HepG2 (cell line): Measurements from ENCODE around the gene ITIH2. TPM values are rescaled to one million over a fixed set of nuclear protein-coding genes. Genes with fewer than 3 reads are reported as not detected.

Source experiments
- AGO2 ChIP-seq: fragments of 200-400 bp; formaldehyde crosslinking; optimal IDR thresholded peaks from 2 replicates; pipeline ENCODE3; 2017; ENCODE audit warnings: mild to moderate bottlenecking, low read depth, low read length, moderate library complexity
- ARID2 ChIP-seq: sonication (generic); formaldehyde crosslinking; IDR thresholded peaks from 2 replicates; pipeline ENCODE4 v1.8.1; 2022; ENCODE audit warnings: mild to moderate bottlenecking, missing genetic modification reagents, borderline replicate concordance
- ARID4A ChIP-seq: sonication (generic); formaldehyde crosslinking; IDR thresholded peaks from 2 replicates; pipeline ENCODE4 v1.5.0; 2020; ENCODE audit warnings: mild to moderate bottlenecking, missing genetic modification reagents, borderline replicate concordance
- ELF3 ChIP-seq: IDR thresholded peaks from 2 replicates; pipeline ENCODE4 v1.6.1; 2016; ENCODE audit warnings: missing genetic modification reagents, missing compliant biosample characterization
- ELF4 ChIP-seq: sonication (generic); formaldehyde crosslinking; IDR thresholded peaks from 2 replicates; pipeline ENCODE4 v1.5.0; 2020; ENCODE audit warnings: missing genetic modification reagents, mild to moderate bottlenecking, moderate library complexity, borderline replicate concordance
- GATAD2A ChIP-seq: IDR thresholded peaks from 2 replicates; pipeline ENCODE4 v1.6.1; 2016
- HNF4A ChIP-seq: sonication (generic); formaldehyde crosslinking; IDR thresholded peaks from 2 replicates; pipeline ENCODE4 v1.4.0; 2020; ENCODE audit warnings: missing genetic modification reagents
- HNF4G ChIP-seq, 2 experiments: sonication (generic) in 1 of 2; formaldehyde crosslinking in 1 of 2; IDR thresholded peaks; 2 replicates each; pipeline versions ENCODE4 v1.4.0 to v1.6.1; 2011 to 2020; ENCODE audit warnings: borderline replicate concordance in 2 of 2, low read depth in 2 of 2, mild to moderate bottlenecking in 2 of 2, low read length in 1 of 2, missing genetic modification reagents in 1 of 2, moderate library complexity in 1 of 2
- KAT7 ChIP-seq: IDR thresholded peaks from 2 replicates; pipeline ENCODE4 v1.6.1; 2018; ENCODE audit warnings: borderline replicate concordance, missing compliant biosample characterization
- MBD4 ChIP-seq: IDR thresholded peaks from 2 replicates; pipeline ENCODE4 v1.6.1; 2012; ENCODE audit warnings: low read length, inconsistent platforms, borderline replicate concordance
- MXD1 ChIP-seq: sonication (generic); formaldehyde crosslinking; IDR thresholded peaks from 2 replicates; pipeline ENCODE4 v1.4.0; 2020; ENCODE audit warnings: mild to moderate bottlenecking, missing genetic modification reagents
- PATZ1 ChIP-seq: sonication (generic); formaldehyde crosslinking; IDR thresholded peaks from 2 replicates; pipeline ENCODE4 v1.4.0; 2020; ENCODE audit warnings: missing genetic modification reagents
- PAX8 ChIP-seq: sonication (generic); formaldehyde crosslinking; IDR thresholded peaks from 2 replicates; pipeline ENCODE4 v1.8.0; 2022; ENCODE audit warnings: mild to moderate bottlenecking, missing genetic modification reagents, borderline replicate concordance
- POLR2G ChIP-seq: fragments of 200-400 bp; formaldehyde crosslinking; IDR thresholded peaks from 2 replicates; pipeline ENCODE4 v1.6.1; 2018; ENCODE audit warnings: mild to moderate bottlenecking, low read depth, low read length, moderate library complexity
- RAD21 ChIP-seq: fragments of 450-650 bp; formaldehyde crosslinking; IDR thresholded peaks from 2 replicates; pipeline ENCODE4 v1.5.0; 2020; ENCODE audit warnings: mild to moderate bottlenecking
- TCF7 ChIP-seq: sonication (generic); IDR thresholded peaks from 2 replicates; pipeline ENCODE4 v1.6.1; 2016; ENCODE audit warnings: antibody characterized with exemption, low read depth
- TGIF2 ChIP-seq: IDR thresholded peaks from 2 replicates; pipeline ENCODE4 v1.6.1; 2016; ENCODE audit warnings: control low read depth, missing compliant biosample characterization
- YEATS4 ChIP-seq: sonication (generic); formaldehyde crosslinking; IDR thresholded peaks from 2 replicates; pipeline ENCODE4 v1.4.0; 2020; ENCODE audit warnings: missing genetic modification reagents, borderline replicate concordance
- ZNF224 ChIP-seq: sonication (generic); formaldehyde crosslinking; IDR thresholded peaks from 2 replicates; pipeline ENCODE4 v1.5.0; 2020; ENCODE audit warnings: mild to moderate bottlenecking, missing genetic modification reagents
- ZSCAN21 ChIP-seq: sonication (generic); formaldehyde crosslinking; IDR thresholded peaks from 2 replicates; pipeline ENCODE4 v1.8.0; 2022; ENCODE audit warnings: mild to moderate bottlenecking, missing genetic modification reagents, moderate library complexity, borderline replicate concordance
- polyA plus RNA-seq, 8 experiments: library from polyadenylated mRNA; depleted of rRNA in 3 of 8; stranded (reverse) in 7 of 8; unstranded in 1 of 8; fragments of >200 nt; fragmentation: Illumina TruSeq in 4 of 8; extraction: Trizol in 4 of 8; gene quantifications; 2 replicates each; pipeline versions ENCODE4 v1.2.1 to v1.2.3, GENCODE V29; 2011 to 2016; ENCODE audit warnings: low read depth in 4 of 8, missing spikeins in 1 of 8, mixed read lengths in 1 of 8; ENCODE audit not compliant: insufficient read depth in 1 of 8
- total RNA-seq, 5 experiments: library from RNA; depleted of rRNA; stranded (reverse); fragments of >200 nt; fragmentation: Illumina TruSeq; extraction: Trizol; gene quantifications; 2 replicates each; pipeline ENCODE4 v1.2.3, GENCODE V29; 2016; ENCODE audit warnings: low read depth in 1 of 5

The ITIH2 gene
- total and polyA plus RNA-seq, 2 of the 13 experiments (the other 11 are each of a cell fraction or from before 2014, with no cell fraction given): 1,197 to 1,427 TPM

GRCh38 chr10:7706534-7707073 is 3.5 kb downstream of the ITIH2 start (continued):
- peak; percentile 8; the same call in 1 of the 2 replicates for TF ChIP-seq ARID4A (CRISPR knock-in tag)
- 0 out of 2 replicates have a peak, but pooled peaks have one; percentile 19 for TF ChIP-seq KAT7 (CRISPR knock-in tag)
- no peak for TF ChIP-seq PAX8 (CRISPR knock-in tag)
- TF ChIP-seq POLR2G: 0 out of 2 replicates have a peak, but pooled peaks have one; percentile 60
- TF ChIP-seq GATAD2A: no peak
- TF ChIP-seq ELF3 (CRISPR knock-in tag): peak; percentile 23; the same call in 1 of the 2 replicates
- peak; percentile 31; the same call in 1 of the 2 replicates for TF ChIP-seq MBD4
- TF ChIP-seq ZSCAN21 (CRISPR knock-in tag): no peak
- TF ChIP-seq RAD21 (CRISPR knock-in tag): 0 out of 2 replicates have a peak, but pooled peaks have one; percentile 9
- TF ChIP-seq ZNF224 (CRISPR knock-in tag): no peak
- TF ChIP-seq ARID2 (CRISPR knock-in tag): 0 out of 2 replicates have a peak, but pooled peaks have one; percentile 24
- 0 out of 2 replicates have a peak, but pooled peaks have one; percentile 10 for TF ChIP-seq PATZ1 (CRISPR knock-in tag)
- 0 out of 2 replicates have a peak, but pooled peaks have one; percentile 5 for TF ChIP-seq TCF7
- TF ChIP-seq ELF4 (CRISPR knock-in tag): no peak
- TF ChIP-seq YEATS4 (CRISPR knock-in tag): 0 out of 2 replicates have a peak, but pooled peaks have one; percentile 25
- 0 out of 2 replicates have a peak, but pooled peaks have one; percentile 58 for TF ChIP-seq TGIF2
- peak; percentile 17; the same call in 1 of the 2 replicates for TF ChIP-seq HNF4A (CRISPR knock-in tag)
- no peak for TF ChIP-seq MXD1 (CRISPR knock-in tag)
- no peak for TF ChIP-seq HNF4G (IDR thresholded peaks at IDR 0.05; ENCODE audit: borderline replicate concordance, low read depth, low read length)
- no peak for TF ChIP-seq HNF4G (CRISPR knock-in tag; IDR thresholded peaks at IDR 0.05; ENCODE audit: borderline replicate concordance, low read depth)
- peak; percentile 44 for TF ChIP-seq AGO2
